Measurements from ENCODE around the gene SLC18A3.

DNA sequence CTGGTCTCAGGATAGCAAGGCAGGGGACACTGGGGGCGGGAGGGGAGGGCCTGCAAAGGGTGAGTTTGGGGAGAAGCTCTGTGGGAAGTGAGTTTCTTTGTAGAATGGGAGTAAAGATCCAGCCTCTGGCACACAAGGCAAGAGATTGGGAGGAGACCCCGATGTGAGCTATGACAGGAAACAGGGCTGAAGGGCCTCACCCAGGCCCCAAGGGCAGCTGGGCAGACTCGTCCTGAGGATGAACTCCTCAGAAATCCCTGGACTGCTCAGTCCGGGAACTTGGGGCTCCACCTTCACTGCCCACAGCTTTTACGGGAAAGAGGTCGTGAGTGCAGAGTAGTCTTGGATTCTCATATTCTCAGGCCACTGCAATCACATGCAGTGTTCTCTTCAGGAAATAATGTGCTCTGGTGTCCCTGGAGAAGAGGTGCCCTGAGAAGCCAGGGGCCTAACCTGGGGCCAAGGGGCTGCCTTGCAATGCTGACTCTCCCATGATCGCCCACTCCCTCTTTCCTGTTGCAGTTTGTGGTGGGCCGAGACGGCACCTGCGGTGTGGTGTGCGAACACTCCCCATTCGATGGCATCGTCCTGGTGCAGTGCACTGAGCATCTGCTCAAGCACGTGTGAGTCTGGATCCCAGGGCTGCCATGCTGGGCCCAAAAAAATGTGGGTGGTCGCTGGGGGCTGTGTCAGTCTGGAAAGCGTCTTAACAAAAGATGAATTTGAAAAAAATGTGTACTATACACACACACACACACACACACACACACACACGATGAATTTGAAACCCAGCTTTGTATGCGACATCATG, 38.1 kb downstream of the SLC18A3 start:
- no peak for TF ChIP-seq CTCF (IDR thresholded peaks at IDR 0.05; ENCODE audit: low read depth, low read length, poor library complexity, severe bottlenecking)
- no peak for TF ChIP-seq EZH2phosphoT487 (IDR thresholded peaks at IDR 0.05; ENCODE audit: borderline replicate concordance, low read length)

All from DOHH2 (cell line).